ENCODE results near the gene CD4.

Gene CD4

GRCh38 chr12:6765634-6766581 lies 23.4 kb upstream of the CD4 start, which contains the start of gene PTMS:
Gene PTMS (plus strand): TSS chr12:6766363. CDS start chr12:6766706, 343 bp downstream.
- DNase-seq: peak in 1 of 2 experiments; percentile 31

- DNase-seq: no peak
Measured at GRCh38 chr12:6766651-6767349, 22.5 kb upstream of the CD4 start.

GRCh38 chr12:6767353-6768319 lies 21.7 kb upstream of the CD4 start:
- no peak for DNase-seq

- no peak for DNase-seq
Measured at GRCh38 chr12:6768437-6768914, 20.9 kb upstream of the CD4 start.

GRCh38 chr12:6768990-6769389 lies 20.3 kb upstream of the CD4 start:
- DNase-seq: no peak

GRCh38 chr12:6769666-6770065 lies 19.7 kb upstream of the CD4 start:
- no peak for DNase-seq

- DNase-seq: no peak
Measured at GRCh38 chr12:6770094-6770493, 19.2 kb upstream of the CD4 start.

GRCh38 chr12:6770600-6770999 lies 18.7 kb upstream of the CD4 start:
- no peak for DNase-seq

GRCh38 chr12:6771091-6771495 lies 18.2 kb upstream of the CD4 start:
- DNase-seq: peak; percentile 56 to 59

GRCh38 chr12:6771509-6772330 lies 17.6 kb upstream of the CD4 start:
- no peak for DNase-seq

GRCh38 chr12:6772331-6772695 lies 17.0 kb upstream of the CD4 start, which contains the start of gene LAG3:
Gene LAG3 (plus strand): TSS chr12:6772520. CDS start chr12:6772853, 333 bp downstream.
- DNase-seq: no peak

GRCh38 chr12:6772726-6773589 lies 16.4 kb upstream of the CD4 start:
- no peak for DNase-seq

GRCh38 chr12:6773590-6774351 lies 15.6 kb upstream of the CD4 start:
- no peak for DNase-seq

GRCh38 chr12:6774499-6775062 lies 14.7 kb upstream of the CD4 start:
- DNase-seq: no peak

- DNase-seq: no peak
Measured at GRCh38 chr12:6775185-6776174, 13.8 kb upstream of the CD4 start.

GRCh38 chr12:6777386-6777785 lies 11.9 kb upstream of the CD4 start:
- DNase-seq: no peak

GRCh38 chr12:6778217-6778573 lies 11.1 kb upstream of the CD4 start:
- DNase-seq: no peak

Measured in Kasumi-1 (cell line).